GM21390 (cell line): Measurements from ENCODE around the gene CELF2.
"Not testable (repeated sequence)": the region's sequence is repeated elsewhere in the genome, so short reads cannot be mapped to it uniquely, and the experiment has no call there.

ENCODE experiments used
- ATAC-seq: cut with Tn5 transposase; IDR thresholded peaks from one replicate; pipeline ENCODE4 v1.9.1; 2021; ENCODE audit not compliant: unreplicated experiment

The CELF2 gene

DNA sequence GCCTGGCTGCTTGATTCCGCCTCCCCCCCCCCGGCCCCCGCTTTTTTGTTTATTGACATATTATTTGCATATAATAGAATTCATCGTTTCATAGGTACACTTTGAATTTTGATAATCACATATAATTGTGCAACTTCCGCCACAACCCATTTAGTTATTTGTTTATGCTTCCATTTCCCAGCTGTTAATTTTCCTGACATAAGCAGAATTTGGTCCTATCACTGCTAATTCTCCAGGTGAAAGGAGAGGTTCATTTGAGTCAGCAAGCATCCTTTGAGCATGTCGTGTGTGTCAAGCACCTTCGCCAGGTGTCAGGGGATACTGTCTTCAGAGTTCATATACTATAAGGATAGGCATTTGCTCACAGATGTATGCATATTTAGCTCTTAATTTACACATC, 102.2 kb downstream of the CELF2 start:
- no peak for ATAC-seq

DNA sequence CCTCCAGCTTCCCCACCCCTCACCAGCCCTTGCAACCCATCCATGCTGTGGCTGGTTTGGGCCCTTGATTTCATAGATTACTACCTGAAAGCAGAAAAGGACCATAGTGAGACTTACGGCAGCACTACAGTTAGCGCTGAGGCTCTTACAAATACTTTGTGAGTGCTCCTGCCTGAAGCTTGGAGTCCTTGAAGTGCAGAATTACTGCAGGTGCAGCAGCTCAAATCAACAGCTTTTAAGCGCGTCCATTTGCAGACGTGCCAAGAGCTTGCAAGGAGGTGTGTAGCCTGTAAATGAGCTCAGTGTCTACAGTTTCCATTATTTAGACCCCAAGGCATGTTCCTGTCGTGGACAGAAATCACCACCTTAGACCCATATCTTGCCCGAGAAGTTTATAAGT, 103.0 kb downstream of the CELF2 start:
- no peak for ATAC-seq

DNA sequence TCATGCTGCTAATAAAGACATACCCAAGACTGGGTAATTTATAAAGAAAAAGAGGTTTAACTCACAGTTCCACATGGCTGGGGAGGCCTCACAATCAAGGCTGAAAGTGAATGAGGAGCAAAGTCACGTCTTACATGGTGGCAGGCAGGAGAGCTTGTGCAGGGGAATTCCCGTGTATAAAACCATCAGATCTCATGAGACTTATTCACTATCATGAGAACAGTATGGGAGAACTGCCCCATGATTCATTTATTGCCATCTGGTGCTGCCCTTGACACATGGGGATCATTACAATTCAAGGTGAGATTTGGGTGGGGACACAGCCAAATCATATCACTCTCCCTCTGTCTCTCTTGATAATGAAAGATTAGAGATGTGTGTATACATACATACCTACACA, 106.2 kb downstream of the CELF2 start:
- not testable (repeated sequence) for ATAC-seq

DNA sequence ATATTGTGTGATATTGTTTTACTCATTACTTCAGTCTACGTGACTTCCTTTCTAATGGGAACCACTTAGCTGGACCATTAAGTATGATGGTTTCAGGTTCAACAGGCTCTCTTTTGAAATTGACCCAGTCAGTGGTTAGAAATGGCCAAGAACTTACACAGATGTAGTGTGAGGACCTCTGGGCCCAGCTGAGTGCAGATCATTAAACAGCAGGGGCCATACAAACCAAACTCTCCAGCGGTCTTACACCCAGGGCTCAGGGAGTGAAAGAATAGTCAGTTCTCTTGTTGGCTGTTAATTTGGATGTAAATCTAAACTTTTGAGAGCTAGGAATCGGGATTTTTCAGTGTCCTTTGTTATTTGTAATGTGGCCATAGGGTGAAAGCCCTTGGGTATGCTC, 107.3 kb downstream of the CELF2 start:
- no peak for ATAC-seq

DNA sequence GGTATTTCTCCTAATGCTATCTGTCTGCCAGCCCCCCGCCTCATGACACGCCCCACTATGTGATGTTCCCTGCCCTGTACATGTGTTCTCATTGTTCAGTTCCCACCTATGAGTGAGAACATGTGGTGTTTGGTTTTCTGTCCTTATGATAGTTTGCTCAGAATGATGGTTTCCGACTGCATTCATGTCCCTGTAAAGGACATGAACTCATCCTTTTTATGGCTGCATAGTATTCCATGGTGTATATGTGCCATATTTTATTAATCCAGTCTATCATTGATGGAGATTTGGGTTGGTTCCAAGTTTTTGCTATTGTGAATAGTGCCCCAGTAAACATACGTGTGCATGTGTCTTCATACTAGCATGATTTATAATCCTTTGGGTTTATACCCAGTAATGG, 109.3 kb downstream of the CELF2 start:
- ATAC-seq, result not testable (repeated sequence)

DNA sequence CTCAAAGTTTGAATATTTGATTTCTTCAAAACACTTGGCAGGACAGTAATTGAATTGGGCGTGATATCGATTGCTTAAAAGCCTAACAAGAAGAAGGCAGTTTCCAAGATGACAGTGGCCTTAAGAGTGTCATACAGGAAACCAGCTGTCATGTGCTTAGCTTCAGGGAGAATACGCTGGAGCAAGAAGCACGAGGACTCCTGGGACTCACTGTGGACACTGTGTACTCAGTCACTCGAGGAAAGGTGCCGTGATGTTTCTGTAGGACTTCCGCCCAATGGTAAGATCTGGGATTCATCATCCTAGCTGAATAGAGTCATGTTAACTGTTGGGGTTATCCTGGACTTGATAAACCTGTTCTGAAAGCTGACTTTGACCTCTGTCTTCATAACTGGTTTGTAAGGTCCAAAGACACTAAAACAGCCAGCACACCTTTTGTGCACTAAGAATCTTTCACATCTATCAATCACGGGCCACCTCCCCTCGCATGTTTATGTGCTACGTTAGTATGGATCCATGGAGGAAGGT, 113.5 kb downstream of the CELF2 start:
- no peak for ATAC-seq

DNA sequence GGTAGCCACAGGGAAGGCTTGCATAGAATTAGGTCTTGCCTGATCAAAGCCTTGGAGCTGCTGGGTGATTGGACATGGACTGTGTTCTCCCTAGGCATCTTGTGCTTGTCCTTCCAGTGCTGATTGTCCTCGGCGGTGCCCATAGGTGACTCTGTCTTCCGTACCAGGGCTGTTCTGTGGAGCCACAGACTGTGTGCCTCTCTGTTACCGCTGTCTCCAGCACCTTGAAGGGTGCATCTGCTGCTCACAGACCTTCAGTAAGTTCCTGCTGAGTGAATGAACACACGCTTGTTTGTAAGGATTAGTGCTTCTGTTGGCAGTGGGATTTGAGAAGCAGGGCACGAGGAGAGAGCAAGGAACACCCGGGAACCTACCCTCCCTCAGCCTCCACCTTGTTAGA, 116.7 kb downstream of the CELF2 start:
- ATAC-seq, result no peak

DNA sequence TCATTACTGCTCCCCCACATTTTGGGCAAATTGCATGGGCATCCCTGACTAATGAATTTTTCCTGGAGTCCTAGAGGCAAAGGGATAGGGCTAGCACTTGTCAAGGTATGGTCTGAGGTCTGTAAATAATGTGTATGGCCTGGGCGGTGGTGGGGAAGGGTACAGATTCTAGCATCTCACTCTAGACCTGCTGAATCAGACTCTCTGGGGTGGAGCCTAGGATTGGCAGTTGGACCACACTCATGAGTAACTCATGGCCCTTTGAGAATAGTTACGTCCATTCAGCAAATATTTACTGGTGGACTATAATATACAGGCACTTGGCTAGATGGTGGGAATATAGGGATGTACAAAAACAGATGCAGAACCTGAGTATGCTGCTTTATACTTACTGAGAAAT, 118.0 kb downstream of the CELF2 start:
- no peak for ATAC-seq

DNA sequence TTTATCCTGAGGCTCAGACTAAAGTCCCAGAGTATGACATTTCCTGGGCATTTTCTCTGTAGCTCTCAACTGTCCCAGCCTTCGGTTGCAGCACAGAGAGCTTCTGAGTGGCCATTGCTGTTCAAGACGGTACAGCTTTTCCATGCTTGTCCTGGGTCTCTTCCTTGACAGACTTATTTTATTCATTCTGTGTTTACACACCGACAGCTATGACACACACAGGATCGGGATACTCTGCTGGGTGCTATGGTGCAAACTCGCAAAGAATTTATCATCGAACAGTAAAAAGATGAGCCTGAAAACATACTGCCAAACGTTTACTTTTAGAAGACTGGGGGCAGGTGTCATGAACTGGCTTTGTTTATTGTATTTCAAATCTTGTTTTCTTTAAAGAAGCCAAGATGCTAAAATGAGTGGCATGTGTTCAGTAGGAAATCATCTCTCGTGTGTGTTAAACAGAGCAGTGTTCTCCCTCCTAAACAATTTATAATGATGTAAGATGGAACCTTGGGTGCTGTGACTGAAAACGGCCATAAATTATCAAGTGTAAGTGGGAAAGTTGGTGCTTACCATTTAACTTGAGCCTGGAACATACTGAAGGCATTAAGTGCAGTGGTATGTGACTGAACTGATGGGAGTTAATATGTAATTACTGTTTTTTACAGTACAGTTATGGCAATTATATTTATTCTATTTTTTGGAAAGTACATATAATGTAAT, 120.8 kb downstream of the CELF2 start:
- ATAC-seq, result no peak

DNA sequence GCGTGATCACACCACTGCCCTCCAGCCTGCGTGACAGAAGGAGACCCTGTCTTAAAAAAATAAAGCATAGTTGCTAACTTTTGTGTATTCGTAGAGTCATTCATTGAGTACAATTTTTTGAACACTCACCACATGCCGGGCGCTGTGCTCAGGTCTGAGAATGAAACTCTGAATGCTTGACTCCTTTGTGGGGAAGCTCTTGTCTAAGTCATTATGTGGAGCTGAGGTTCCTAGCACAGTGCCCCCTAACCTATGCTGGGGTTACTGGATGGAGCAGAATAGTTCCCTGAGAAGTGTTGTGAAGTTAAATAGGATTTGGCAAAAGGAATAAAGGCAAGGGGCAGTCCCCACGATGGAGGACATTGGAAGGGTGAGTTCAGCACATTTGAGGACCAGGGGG, 123.3 kb downstream of the CELF2 start:
- no peak for ATAC-seq

DNA sequence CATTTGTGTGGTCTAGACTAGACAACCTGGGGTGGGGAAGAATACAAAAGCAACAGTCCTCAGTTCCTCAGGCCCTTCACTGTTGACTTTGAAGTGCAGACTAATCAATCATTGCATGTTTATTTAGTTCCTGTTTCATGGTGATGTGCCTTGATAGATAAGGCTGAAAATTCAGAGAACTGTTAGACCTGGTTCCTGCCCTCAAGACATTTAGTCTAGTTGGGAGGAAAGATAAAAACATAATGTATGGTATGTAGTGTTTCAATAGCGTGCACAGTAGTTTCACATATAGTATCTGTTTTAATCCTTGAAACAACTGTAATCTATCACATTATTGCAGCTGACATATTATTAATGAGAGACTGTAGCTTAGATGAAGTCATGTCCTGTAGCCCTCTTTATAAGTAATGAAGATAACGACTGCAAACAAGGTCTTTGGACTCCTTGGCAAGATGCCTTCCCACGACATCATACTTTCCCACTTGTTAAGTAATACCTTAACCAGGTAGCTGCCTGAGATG, 124.0 kb downstream of the CELF2 start:
- no peak for ATAC-seq

DNA sequence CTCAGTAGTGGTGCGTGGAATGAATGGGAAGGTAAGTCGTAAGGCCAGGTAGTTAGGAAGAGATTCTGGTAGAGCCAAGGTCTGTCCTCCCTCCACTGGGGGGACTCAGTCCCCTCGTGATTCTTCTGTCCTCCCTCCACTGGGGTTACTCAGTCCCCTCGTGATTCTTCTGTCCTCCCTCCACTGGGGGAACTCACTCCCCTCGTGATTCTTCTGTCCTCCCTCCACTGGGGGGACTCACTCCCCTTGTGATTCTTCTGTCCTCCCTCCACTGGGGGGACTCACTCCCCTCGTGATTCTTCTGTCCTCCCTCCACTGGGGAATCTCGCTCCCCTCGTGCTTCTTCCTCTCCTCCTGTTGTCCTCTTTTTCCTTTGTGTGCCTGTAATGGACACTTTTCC, 125.1 kb downstream of the CELF2 start:
- ATAC-seq, result no peak

DNA sequence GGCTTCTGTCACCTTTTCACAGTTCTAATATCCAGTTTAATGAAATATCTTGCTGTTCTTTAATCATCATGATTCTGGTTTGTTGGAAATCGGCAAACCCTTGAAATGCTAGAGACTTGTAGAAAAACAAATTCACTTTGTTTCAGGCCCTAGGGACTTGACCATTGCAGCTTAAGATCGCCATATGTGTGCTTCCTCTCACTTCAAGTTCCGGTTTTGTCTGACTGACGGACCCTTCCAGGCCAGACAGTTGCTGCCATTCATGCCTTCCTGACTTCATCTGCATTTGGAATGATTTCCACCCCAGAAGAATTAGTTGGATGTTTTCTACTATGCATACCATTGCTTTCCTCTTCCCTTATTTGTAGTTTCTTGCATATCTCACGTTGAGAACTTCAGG, 125.6 kb downstream of the CELF2 start:
- ATAC-seq, result no peak

DNA sequence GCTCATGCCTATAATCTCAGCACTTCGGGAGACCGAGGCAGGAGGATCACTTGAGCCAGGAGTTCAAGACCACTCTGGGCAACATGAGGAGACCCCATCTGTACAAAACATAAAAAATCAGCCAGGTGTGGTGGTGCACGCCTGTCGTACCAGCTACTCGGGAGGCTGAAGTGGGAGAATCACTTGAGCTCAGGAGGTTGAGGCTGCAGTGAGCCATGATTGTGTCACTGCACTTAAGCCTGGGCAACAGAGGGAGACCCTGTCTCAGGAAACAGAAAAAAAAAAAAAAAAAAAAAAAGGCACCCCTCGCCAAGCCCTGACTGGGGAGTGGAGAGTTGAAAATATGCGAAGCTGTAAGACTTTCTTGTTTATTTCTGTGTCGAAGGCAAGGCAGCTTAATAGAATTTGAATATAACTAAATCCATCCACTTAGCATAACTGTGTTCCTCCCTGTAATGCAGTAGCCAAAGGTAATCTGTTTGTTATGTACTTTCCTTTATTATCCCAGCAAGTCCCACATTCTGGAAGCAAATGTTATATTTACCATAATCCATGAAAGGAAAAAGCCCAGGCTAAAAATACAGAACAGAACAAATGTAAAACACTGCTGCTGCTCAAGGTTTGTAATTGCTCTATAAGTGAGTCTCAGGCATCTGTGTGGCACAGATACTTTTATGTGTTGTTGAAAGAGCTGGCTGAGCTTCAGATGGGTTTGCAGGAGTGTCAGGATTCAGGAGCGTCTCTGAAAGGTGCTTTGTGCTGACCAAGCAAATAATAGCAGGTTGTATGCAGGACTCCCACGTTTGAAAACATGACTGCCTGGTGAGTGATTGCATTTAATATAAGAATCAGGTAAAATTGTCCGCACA, 127.2 kb downstream of the CELF2 start:
- ATAC-seq, result peak; percentile 31

DNA sequence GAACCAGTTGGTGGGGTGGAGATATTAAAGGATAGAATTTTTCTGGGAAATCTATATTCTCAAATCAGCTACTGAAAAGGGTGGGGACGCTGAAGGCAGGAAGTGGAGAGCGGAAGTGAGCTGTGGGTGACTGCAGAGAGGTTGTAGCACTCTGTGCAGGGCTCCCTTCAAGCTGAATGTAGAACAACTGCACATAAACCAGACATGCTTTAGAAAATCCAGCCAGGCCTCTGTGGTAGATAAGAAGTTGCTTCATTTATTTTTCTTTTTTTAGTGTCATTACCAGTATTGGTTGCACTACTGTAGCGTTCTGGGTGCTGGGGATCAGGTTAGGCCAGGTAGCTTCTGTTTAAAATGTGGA, 127.8 kb downstream of the CELF2 start:
- peak; percentile 83 for ATAC-seq

DNA sequence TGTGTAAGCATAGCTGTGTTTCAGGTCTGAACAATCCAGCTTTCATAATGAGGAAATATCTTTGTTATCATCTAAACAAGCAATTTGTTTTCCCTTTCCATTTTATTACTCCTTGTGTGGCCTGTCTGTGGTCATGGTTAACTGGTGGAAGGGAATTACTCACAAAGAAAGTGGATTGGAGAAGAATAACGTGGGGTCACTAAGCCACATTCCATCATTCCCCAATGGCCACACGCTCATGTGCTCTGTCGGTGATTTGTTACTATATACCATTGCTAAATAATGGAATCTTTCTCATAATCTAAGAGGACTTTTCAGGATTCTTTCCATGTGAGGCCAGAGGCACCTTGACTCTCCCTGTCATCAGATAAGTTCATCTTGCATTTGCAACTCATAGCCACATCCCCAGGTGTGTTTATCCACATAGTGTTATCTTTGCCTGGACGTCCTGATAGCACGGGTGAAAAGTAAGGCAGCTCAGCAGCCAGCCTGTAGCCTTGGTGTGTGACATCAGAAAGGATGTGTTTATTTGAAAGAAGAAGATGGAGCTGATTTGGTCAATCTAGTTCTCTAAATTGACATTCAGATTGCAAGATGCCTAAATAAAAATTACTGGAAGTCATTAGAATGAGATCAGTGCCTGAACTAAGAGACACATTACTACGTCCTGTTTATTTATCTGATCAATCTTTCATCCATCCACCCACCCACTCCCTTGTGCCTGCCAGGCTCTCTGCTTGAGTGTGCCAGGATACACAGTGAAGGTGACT, 128.9 kb downstream of the CELF2 start:
- ATAC-seq, result no peak

DNA sequence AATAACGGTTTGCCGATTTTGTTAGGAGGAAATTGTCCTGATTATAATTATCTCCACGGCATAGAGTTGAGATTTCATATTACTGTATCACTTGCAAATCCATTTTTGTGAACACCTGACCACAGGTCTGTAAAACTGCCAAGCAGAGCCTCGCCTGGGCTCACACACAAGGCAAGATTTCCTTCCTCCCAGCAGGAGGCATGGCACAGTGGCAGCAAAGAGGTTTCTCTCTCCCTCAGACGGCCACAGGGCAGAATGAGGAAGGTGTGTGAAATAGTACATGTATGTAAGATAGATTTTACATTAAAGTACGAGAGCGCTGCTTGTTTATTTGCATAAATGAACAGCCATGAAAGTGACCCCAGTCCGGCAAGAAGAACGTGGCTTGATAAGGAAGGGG, 130.1 kb downstream of the CELF2 start:
- no peak for ATAC-seq

DNA sequence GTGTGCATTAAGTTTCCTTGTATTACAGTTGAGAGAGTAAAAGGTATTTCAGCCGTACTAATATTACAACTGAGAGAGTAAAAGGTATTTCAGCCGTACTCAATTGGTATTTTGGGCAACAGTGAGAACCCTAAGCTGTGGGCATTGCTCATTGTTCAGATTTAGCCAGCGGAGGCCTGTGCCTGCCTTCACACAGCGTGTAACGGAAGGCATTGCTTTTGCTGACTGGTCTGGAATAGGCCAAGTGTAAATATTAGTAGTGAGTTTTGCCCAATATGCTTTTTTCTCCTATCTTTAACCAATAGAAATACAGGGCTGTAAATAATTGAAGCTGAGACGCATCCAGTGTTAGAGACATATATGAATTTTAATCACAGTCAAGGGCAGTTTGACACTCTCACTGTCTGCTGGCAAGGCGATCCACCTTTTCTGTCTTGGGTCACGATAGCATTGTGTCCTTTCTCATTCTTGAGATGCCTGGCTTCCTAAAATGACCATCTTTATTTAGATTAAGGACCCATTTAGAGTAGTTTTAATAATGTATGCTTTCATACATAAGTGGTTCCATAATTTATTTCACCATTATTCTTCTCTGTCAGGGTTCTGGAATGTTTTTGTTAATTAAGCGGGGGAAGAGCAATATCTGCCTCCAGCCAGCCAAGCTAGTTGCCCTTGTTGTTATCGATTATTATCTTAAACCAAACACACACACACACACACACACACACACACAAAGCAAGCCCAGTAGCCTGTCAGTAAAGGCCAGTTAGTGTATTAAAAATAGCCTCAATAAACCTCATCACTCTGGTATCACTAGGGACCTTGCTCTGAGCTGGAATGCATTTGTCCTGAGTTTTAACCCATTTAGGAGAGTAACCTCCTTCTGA, 130.7 kb downstream of the CELF2 start:
- no peak for ATAC-seq

DNA sequence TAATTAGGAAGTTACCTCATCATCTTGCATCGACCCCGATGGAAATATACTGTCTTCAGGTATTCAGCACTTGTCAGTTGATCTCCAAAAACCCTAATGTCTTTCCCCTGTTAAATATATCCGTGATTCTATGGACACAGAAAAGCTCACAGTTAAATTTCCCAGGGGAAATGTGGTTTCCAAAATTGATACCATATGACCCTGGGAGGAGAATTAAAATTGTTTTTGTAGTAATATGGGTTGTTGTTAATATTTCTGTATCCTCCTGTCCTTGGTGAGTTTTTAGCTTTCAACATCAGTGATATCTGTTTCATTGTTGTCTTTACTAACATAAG, 132.1 kb downstream of the CELF2 start:
- ATAC-seq, result no peak

DNA sequence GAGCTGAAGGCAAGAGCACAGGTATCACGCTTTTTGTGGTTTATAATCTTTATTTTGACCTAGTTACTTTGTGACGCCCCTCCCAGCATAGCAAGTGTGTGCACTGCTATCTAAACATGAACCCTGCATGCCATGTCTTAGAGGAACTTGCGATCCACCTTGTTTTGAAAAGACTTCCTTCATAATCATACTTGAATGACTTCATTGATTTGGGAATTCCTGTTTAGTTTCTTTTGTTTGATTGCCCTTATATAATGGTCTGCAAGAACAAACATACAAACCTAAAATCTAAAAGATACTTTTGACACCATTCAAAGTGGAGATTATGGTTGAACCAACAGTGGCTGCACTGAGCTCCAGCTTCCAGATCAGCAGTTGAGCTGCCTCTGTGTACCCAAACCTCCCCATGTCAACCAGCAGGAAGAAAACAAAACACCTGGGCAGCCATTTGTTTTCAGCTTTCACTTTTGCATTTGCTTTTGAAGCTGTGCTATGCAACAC, 132.6 kb downstream of the CELF2 start:
- no peak for ATAC-seq
